Natural killer cell (primary cell): ENCODE measurements around the gene PXN. TPM values are rescaled to one million over a fixed set of nuclear protein-coding genes. Genes with fewer than 3 reads are reported as not detected.
A peak's percentile ranks its signal among the peaks of the same experiment; 100 is the strongest.

Source experiments
- ATAC-seq, 3 donors: fragments of 150-1000 bp in 2 of 3; fragments of 200-7000 bp in 1 of 3; cut with Tn5 transposase; 1 replicate in 1 of 3; 2 replicates in 2 of 3; pipeline ENCODE4 v1.10.0; 2021; ENCODE audit warnings: mild to moderate bottlenecking in 2 of 3, moderate library complexity in 2 of 3
- DNase-seq, 2 donors: peaks; one replicate each; pipeline versions ENCODE4 v3.0.0 to v3.0.0-alpha.2; 2013 to 2021; ENCODE audit warnings: mixed read lengths in 1 of 2
- H3K27ac ChIP-seq: one replicate; pipeline ENCODE4 v1.5.1; 2013; ENCODE audit warnings: mild to moderate bottlenecking, low read length
- H3K27me3 ChIP-seq: one replicate; pipeline ENCODE4 v1.6.1; 2013; ENCODE audit warnings: low read length; ENCODE audit not compliant: control insufficient read depth, insufficient read depth
- H3K36me3 ChIP-seq: one replicate; pipeline ENCODE4 v1.6.1; 2013; ENCODE audit warnings: low read length; ENCODE audit not compliant: control insufficient read depth, insufficient read depth
- H3K4me1 ChIP-seq: one replicate; pipeline ENCODE4 v1.6.1; 2013; ENCODE audit warnings: low read length; ENCODE audit not compliant: control insufficient read depth, insufficient read depth
- H3K4me3 ChIP-seq: one replicate; pipeline ENCODE4 v1.5.1; 2013; ENCODE audit warnings: low read length
- H3K9me3 ChIP-seq: one replicate; pipeline ENCODE4 v1.6.1; 2013; ENCODE audit warnings: low read length; ENCODE audit not compliant: control insufficient read depth, insufficient read depth
- H3K27ac Mint-ChIP-seq, 2 donors: one replicate each; pipeline ENCODE4 v1.8.0; 2022; ENCODE audit warnings: mild to moderate bottlenecking in 2 of 2, mixed read lengths in 2 of 2, moderate library complexity in 1 of 2
- H3K27me3 Mint-ChIP-seq, 2 donors: one replicate each; pipeline ENCODE4 v1.8.0; 2022; ENCODE audit warnings: low read depth in 2 of 2, mixed read lengths in 2 of 2
- H3K36me3 Mint-ChIP-seq: one replicate; pipeline ENCODE4 v1.8.0; 2022; ENCODE audit warnings: mixed read lengths
- H3K4me1 Mint-ChIP-seq, 2 donors: one replicate each; pipeline ENCODE4 v1.8.0; 2022; ENCODE audit warnings: mixed read lengths in 2 of 2
- H3K4me3 Mint-ChIP-seq: one replicate; pipeline ENCODE4 v1.8.0; 2022; ENCODE audit warnings: mild to moderate bottlenecking, moderate library complexity, mixed read lengths
- H3K9me3 Mint-ChIP-seq, 2 donors: one replicate each; pipeline ENCODE4 v1.8.0; 2022; ENCODE audit warnings: mixed read lengths in 2 of 2
- CTCF ChIP-seq: fragments of 200-600 bp; IDR thresholded peaks from one replicate; pipeline ENCODE4 v1.8.0; 2022; ENCODE audit warnings: antibody characterized with exemption
- WGBS: methylation state at CpG from one replicate; pipeline ENCODE4 v1.1.7; 2013; ENCODE audit warnings: missing lambda C conversion rate; ENCODE audit not compliant: insufficient coverage; 5-methylcytosine and 5-hydroxymethylcytosine counted together
- intact Hi-C: fragments of 100-400 bp; cut with micrococcal nuclease; formaldehyde crosslinking; loops from one replicate; pipeline ENCODE4 v1.14.2; 2022
- total RNA-seq, 4 donors: library from RNA; stranded (reverse); fragments of 120-200 nt in 1 of 4; gene quantifications; one replicate each; pipeline versions ENCODE4 v1.2.3 to v1.2.4, GENCODE V29; 2013 to 2022

PXN gene
- total RNA-seq, 3 donors from 2014 or later (not counting 1 experiment from before 2014, with no cell fraction given), result 436 to 504 (median 478) TPM

- Histone ChIP-seq H3K9me3 (no peaks in the 10 kb centered on the region), H3K4me3 (no peak overlapping the region), H3K27me3 (no peaks in the 10 kb centered on the region), H3K27ac (no peak overlapping the region), H3K36me3 (peaks cover 48% of the 10 kb centered on the region), H3K4me1 (no peaks in the 10 kb centered on the region)
- no peak for ATAC-seq
- WGBS, result 96% methylated on average over 4 of the region's 4 CpGs
- DNase-seq, result no peak
- intact Hi-C loops, result no loop called here
- Mint-ChIP-seq H3K9me3 (no peaks in the 10 kb centered on the region), H3K36me3 (no peaks in the 10 kb centered on the region), H3K4me3 (no peak overlapping the region), H3K27ac (peak overlapping the region in 1 of 2 donors; percentile 29), H3K27me3 (no peaks in the 10 kb centered on the region), H3K4me1 (peaks cover 0 to 4% of the 10 kb centered on the region in 2 donors)
- no peak for TF ChIP-seq CTCF
These were observed 97.2 kb downstream of the PXN start for GRCh38 chr12:120168337-120168736.

- Mint-ChIP-seq H3K9me3 (no peaks in the 10 kb centered on the region), H3K4me3 (no peak overlapping the region), H3K27ac (no peak overlapping the region), H3K36me3 (peaks cover under 1% of the 10 kb centered on the region), H3K4me1 (peaks cover 0 to 4% of the 10 kb centered on the region in 2 donors), H3K27me3 (no peaks in the 10 kb centered on the region)
- Histone ChIP-seq H3K27me3 (no peaks in the 10 kb centered on the region), H3K27ac (no peak overlapping the region), H3K4me1 (no peaks in the 10 kb centered on the region), H3K4me3 (no peak overlapping the region), H3K9me3 (no peaks in the 10 kb centered on the region), H3K36me3 (peaks cover 51% of the 10 kb centered on the region)
- intact Hi-C loops, result no loop called here
- TF ChIP-seq CTCF, result no peak
- DNase-seq, result no peak
- no peak for ATAC-seq
- WGBS, result 95% methylated on average over 2 of the region's 6 CpGs
These were observed 97.9 kb downstream of the PXN start for GRCh38 chr12:120167529-120168095.

- Histone ChIP-seq H3K4me3 (no peak overlapping the region), H3K27me3 (no peaks in the 10 kb centered on the region), H3K27ac (no peak overlapping the region), H3K4me1 (no peaks in the 10 kb centered on the region), H3K9me3 (no peaks in the 10 kb centered on the region), H3K36me3 (peaks cover 63% of the 10 kb centered on the region)
- no peak overlapping the region for H3K4me3 Mint-ChIP-seq
- WGBS, result 97% methylated on average over 11 of the region's 11 CpGs
- peaks cover 18% of the 10 kb centered on the region for H3K36me3 Mint-ChIP-seq
- H3K27ac Mint-ChIP-seq, result no peak overlapping the region
- no peak for ATAC-seq
- H3K9me3 Mint-ChIP-seq, result no peaks in the 10 kb centered on the region
- H3K4me1 Mint-ChIP-seq, result peaks cover 0 to 4% of the 10 kb centered on the region in 2 donors
- no peak for DNase-seq
- no peaks in the 10 kb centered on the region for H3K27me3 Mint-ChIP-seq
- no peak for TF ChIP-seq CTCF
- intact Hi-C loops, result no loop called here
These were observed 101.2 kb downstream of the PXN start for GRCh38 chr12:120164293-120164692.

- DNase-seq, result no peak
- 96% methylated on average over 8 of the region's 8 CpGs for WGBS
- no peak overlapping the region for H3K27ac Mint-ChIP-seq
These were observed 102.8 kb downstream of the PXN start for GRCh38 chr12:120162763-120163162.

More at GRCh38 chr12:120162763-120163162, 102.8 kb downstream of the PXN start:
- Mint-ChIP-seq H3K36me3 (peaks cover 18% of the 10 kb centered on the region), H3K4me1 (no peaks in the 10 kb centered on the region), H3K4me3 (no peak overlapping the region), H3K9me3 (no peaks in the 10 kb centered on the region), H3K27me3 (no peaks in the 10 kb centered on the region)
- no peak overlapping the region for H3K27ac ChIP-seq
- H3K9me3 ChIP-seq, result no peaks in the 10 kb centered on the region
- H3K4me1 ChIP-seq, result no peaks in the 10 kb centered on the region
- ATAC-seq, result no peak
- no peak overlapping the region for H3K4me3 ChIP-seq
- no peak for TF ChIP-seq CTCF
- intact Hi-C loops, result no loop called here
- no peaks in the 10 kb centered on the region for H3K27me3 ChIP-seq
- H3K36me3 ChIP-seq, result peaks cover 62% of the 10 kb centered on the region
